GM13977 (cell line): ENCODE results near the gene RBM27.
"Not testable (repeated sequence)": the region's sequence is repeated elsewhere in the genome, so short reads cannot be mapped to it uniquely, and the experiment has no call there.

Experiments
- DNase-seq: peaks from one replicate; pipeline ENCODE4 v3.0.0; 2012; ENCODE audit warnings: low spot score
- in situ Hi-C: fragments of 300-500 bp; cut with MboI; formaldehyde crosslinking; loops from one replicate; pipeline ENCODE4 v1.12.0; 2022; ENCODE audit warnings: low sequenced_read_pairs, low pct_unique_long_range_greater_than_20kb, mixed read lengths, inconsistent platforms; ENCODE audit not compliant: unreplicated experiment
- TF ChIP-seq, protein P1 (sequence below): IDR thresholded peaks from 2 replicates; pipeline ENCODE4 v1.5.1; 2012; ENCODE audit warnings: mild to moderate bottlenecking, control low read depth; ENCODE audit not compliant: insufficient read depth; ENCODE audit errors: extremely low read depth, missing control alignments

RBM27 gene

DNA sequence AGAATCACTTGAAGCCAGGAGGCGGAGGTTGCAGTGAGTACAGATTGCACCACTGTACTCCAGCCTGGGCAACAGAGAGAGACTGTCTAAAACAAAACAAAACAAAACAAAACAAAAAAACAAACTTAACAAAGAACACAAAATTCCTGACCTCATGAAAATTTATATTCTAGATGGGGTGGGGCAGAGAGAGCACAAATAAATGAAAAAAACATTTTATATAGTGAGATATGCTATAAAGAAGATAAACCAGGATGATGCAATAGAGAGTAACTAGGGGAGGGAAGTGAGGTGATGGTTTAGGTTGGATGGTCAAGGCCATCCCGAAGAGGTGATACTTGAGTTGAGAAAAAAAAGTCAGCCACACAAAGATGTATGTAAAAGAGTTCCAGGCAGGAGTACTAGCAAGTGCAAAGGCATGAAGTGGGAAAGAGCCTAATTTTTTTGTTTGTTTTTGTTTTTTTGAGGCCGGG lies 10.8 kb upstream of the RBM27 start:
- TF ChIP-seq, protein P1, sequence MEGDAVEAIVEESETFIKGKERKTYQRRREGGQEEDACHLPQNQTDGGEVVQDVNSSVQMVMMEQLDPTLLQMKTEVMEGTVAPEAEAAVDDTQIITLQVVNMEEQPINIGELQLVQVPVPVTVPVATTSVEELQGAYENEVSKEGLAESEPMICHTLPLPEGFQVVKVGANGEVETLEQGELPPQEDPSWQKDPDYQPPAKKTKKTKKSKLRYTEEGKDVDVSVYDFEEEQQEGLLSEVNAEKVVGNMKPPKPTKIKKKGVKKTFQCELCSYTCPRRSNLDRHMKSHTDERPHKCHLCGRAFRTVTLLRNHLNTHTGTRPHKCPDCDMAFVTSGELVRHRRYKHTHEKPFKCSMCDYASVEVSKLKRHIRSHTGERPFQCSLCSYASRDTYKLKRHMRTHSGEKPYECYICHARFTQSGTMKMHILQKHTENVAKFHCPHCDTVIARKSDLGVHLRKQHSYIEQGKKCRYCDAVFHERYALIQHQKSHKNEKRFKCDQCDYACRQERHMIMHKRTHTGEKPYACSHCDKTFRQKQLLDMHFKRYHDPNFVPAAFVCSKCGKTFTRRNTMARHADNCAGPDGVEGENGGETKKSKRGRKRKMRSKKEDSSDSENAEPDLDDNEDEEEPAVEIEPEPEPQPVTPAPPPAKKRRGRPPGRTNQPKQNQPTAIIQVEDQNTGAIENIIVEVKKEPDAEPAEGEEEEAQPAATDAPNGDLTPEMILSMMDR = no peak
- in situ Hi-C loops = no loop called here
- no peak for DNase-seq

DNA sequence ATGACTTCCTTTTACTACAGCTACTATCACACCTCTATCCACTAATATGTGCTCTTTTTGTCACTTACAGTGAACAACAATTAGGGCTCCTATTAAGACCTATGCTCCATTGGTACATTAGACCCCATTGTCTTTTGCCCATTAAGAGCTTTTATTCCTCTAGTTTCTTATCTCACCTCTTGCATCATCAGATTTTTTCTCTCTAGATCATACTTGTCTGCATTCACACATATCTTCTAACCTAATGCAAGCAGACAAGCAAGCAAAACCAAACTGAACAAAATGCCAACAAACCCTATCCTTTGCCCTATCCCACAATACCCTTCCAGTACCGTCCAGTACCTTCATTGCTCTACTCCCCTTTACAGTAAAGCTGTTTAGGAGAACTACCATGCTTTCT lies 10.1 kb upstream of the RBM27 start:
- TF ChIP-seq, protein P1 = no peak
- in situ Hi-C loops = no loop called here
- DNase-seq = no peak

DNA sequence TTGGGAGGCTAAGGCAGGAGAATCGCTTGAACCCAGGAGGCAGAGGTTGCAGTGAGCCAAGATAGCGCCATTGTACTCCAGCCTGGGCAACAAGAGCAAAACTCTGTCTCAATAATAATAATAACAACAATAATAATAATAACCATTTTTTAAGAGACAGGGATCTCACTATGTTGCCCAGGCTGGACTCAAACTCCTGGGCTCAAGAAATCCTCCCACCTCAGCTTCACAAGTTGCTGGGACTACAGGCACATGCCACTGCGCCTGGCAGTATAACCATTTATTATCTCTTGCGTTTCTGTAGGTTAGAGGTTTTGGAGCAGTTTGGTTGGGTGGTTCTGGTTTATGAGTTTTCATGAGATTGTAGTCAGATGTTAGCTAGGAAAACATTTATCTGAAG lies 8.4 kb upstream of the RBM27 start:
- DNase-seq, in situ Hi-C loops: not testable (repeated sequence)

DNA sequence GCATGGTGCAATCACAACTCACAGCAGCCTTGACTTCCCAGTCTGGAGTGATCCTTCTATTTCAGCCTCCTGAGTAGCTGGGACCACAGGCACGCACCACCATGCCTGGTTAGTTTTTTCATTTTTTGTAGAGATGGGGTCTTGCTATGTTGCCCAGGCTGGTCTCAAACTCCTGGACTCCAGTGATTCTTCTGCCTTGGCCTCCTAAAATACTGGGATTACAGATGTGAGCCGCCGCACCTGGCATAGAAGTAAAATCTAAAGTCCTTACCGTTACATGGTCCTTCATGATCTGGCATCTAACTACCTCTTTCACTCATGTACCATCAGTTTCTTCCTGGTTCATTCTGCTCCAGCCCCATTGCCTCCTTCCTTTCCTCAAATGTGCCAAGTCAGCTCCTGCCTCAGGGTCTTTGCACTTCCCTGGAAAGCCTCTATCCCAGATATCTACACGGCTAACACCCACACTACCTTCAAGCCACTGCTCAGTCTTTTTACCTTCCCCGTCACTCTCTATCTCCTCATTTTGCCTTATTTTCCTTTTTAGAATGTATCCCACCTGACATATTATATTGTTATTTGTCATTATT lies 6.9 kb upstream of the RBM27 start:
- TF ChIP-seq, protein P1 = no peak
- in situ Hi-C loops = no loop called here
- no peak for DNase-seq

DNA sequence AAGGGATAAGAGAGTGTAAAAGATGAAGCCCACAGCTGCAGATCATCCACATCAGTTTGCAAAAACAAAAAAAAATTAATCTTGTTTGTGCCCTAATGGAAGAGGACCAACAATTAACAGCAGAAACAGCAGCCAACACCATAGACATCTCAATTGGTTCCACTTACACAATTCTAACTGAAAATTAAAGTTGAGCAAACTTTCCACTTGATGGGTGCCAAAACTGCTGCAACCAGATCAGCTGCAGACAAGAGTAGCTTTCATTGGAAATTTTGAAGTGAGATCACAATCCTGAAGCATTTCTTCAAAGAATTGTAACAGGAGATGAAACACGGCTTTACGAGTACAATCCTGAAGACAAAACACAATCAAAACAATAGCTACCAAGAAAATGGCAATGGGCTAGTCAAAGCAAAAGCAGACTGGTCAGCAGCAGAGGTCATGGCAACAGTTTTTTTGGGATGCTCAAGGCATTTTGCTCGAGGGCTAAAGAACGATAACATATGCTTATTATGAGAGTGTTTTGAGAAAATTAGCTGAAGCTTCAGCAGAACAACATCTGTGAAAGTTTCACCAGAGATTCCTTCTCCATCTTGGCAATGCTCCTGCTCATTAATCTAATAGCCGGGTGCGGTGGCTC lies 4.1 kb upstream of the RBM27 start:
- DNase-seq = no peak
- TF ChIP-seq, protein P1 = no peak
- in situ Hi-C loops = no loop called here

DNA sequence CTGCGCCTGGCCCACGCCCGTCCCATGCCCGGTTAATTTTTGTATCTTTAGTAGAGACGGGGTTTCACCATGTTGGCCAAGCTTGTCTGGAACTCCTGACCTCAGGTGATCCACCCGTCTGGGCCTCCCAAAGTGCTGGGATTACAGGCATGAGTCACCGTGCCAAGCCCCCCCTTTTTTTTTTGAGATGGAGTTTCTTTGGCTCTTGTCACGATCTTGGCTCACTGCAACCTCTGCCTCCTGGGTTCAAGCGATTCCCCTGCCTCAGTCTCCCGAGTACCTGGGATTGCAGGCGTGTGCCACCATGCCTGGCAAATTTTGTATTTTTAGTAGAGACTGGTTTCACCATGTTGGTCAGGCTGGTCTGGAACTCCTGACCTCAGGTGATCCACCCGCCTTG lies 1.6 kb upstream of the RBM27 start:
- DNase-seq, in situ Hi-C loops: not testable (repeated sequence)

DNA sequence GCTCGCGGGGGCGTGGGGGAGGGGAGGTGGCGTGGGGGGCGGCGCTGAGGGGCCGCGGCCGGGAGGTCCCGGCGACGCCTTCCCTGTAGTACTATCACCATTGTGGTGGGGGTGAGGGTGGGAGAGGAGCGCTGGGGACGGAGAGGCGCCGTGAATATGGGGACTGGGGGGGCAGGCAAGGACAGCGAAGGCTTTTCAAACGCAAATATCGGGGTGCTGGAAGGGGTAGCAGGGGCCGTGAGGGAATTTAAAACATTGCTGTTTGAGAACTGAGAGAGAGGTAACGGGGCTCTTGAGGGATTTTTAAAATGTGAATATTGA lies 427 bp downstream of the RBM27 start:
- in situ Hi-C loops = no loop called here
- DNase-seq = no peak
- TF ChIP-seq, protein P1 = no peak
